ENCODE data around the gene RAB3C. TPM values are rescaled to one million over a fixed set of nuclear protein-coding genes. Genes with fewer than 3 reads are reported as not detected.

Gene RAB3C
- polyA plus RNA-seq, 1 experiment = not detected

DNA sequence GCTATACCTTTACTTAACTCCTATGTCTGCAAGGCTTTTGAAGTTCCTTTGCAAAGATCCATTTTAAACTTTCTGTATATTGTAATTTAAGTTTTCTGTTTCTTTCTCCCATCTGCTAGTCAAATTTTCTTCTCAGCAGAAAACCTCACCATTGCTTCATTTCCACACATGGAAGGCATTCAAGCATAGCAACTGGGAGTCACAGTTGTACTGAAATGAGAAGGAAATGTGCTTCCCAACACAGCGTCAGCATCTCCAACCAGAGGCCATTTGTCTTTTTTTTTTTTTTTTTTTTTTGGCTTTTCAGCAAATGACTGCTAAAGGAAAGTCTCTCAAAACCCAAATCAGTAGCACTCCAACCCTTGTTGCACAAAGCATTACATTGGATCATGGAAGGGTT is 92.5 kb downstream of the RAB3C start:
- TF ChIP-seq, protein P1, sequence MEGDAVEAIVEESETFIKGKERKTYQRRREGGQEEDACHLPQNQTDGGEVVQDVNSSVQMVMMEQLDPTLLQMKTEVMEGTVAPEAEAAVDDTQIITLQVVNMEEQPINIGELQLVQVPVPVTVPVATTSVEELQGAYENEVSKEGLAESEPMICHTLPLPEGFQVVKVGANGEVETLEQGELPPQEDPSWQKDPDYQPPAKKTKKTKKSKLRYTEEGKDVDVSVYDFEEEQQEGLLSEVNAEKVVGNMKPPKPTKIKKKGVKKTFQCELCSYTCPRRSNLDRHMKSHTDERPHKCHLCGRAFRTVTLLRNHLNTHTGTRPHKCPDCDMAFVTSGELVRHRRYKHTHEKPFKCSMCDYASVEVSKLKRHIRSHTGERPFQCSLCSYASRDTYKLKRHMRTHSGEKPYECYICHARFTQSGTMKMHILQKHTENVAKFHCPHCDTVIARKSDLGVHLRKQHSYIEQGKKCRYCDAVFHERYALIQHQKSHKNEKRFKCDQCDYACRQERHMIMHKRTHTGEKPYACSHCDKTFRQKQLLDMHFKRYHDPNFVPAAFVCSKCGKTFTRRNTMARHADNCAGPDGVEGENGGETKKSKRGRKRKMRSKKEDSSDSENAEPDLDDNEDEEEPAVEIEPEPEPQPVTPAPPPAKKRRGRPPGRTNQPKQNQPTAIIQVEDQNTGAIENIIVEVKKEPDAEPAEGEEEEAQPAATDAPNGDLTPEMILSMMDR (IDR thresholded peaks at IDR 0.05; ENCODE audit: low read depth, low read length) = no peak
- Histone ChIP-seq H3K4me3 (ENCODE audit: low read depth, low read length) (no peak overlapping the region), H3K9me3 (ENCODE audit: control insufficient read depth, insufficient read depth, low read length) (no peaks in the 10 kb centered on the region), H3K27me3 (ENCODE audit: control insufficient read depth, insufficient read depth, low read length) (no peaks in the 10 kb centered on the region), H3K27ac (ENCODE audit: low read depth, low read length) (no peak overlapping the region)
- POLR2A ChIA-PET = no interaction called here
- no peak for DNase-seq (ENCODE audit: low read depth, low spot score)
- CTCF ChIA-PET = no interaction called here

DNA sequence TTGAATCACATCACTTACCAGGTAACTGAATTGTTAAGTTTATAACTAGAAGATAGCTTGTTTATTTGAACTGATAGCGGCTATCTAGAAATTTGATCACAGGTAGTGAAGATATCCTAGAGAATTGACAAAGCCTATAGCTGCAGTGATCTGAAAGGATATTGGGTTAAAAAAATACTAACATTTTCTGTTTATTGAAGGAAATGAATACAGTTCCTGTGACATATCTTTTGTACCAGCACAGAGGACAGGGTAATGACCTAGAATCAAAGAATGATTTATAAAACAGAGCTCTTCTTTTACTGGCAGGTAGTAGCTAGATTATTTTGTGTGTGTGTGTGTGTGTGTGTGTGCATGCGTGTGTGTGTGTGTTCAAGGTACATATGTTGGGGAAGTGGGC is 94.8 kb downstream of the RAB3C start:
- CTCF ChIA-PET = no interaction called here
- no peak overlapping the region for H3K4me3 ChIP-seq (ENCODE audit: low read depth, low read length)
- no peaks in the 10 kb centered on the region for H3K27me3 ChIP-seq (ENCODE audit: control insufficient read depth, insufficient read depth, low read length)
- TF ChIP-seq, protein P1 (IDR thresholded peaks at IDR 0.05; ENCODE audit: low read depth, low read length) = no peak
- H3K9me3 ChIP-seq (ENCODE audit: control insufficient read depth, insufficient read depth, low read length) = no peaks in the 10 kb centered on the region
- H3K27ac ChIP-seq (ENCODE audit: low read depth, low read length) = no peak overlapping the region
- no peak for DNase-seq (ENCODE audit: low read depth, low spot score)
- POLR2A ChIA-PET = no interaction called here

DNA sequence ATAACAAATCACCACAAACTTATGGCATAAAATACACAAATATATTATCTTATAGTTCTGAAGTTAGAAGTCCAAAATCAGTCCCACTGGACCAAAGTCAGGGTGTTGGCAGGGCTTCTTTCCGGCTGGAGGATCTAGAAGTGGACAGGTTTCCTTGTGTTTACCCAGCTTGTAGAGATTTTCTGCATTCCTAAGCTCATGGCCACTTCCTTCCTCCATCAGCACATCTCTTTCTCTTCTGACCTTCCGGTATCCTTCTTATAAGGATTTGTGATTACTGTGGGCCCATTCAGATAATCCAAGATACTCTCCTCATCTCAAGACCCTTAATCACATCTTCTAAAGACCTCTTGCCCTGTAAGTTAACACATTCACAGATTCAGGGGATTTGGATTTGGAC is 97.6 kb downstream of the RAB3C start:
- TF ChIP-seq, protein P1 (IDR thresholded peaks at IDR 0.05; ENCODE audit: low read depth, low read length) = no peak
- CTCF ChIA-PET = no interaction called here
- no peak for DNase-seq (ENCODE audit: low read depth, low spot score)
- Histone ChIP-seq H3K27me3 (ENCODE audit: control insufficient read depth, insufficient read depth, low read length) (no peaks in the 10 kb centered on the region), H3K4me3 (ENCODE audit: low read depth, low read length) (no peak overlapping the region), H3K27ac (ENCODE audit: low read depth, low read length) (no peak overlapping the region), H3K9me3 (ENCODE audit: control insufficient read depth, insufficient read depth, low read length) (no peaks in the 10 kb centered on the region)
- POLR2A ChIA-PET = no interaction called here

DNA sequence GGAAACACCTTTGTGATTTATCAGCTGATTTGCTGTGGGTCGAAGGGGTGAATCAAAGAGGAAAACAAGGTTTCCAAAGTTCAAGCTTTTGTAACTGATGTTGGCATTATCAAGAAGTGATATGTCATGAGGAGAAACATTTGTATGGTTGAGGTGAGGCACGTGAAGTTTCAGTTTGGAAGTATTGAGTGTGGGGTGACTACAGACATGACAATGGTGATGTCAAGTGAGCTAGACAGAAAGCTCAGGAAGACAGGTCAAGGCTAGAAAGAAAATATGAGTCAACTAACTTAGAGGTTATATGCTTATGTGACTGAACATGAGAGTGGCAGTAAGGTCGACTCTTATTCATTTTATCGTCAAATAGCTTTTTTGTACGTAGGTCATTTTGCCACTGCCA is 99.1 kb downstream of the RAB3C start:
- H3K9me3 ChIP-seq (ENCODE audit: control insufficient read depth, insufficient read depth, low read length) = no peaks in the 10 kb centered on the region
- ChIA-PET POLR2A (no interaction called here), CTCF (interaction anchor here (0.5 kb wide), 1 partner anchor 1116 kb away, joined by 4 read pairs; no protein-coding TSS in a partner anchor)
- no peak for DNase-seq (ENCODE audit: low read depth, low spot score)
- H3K27me3 ChIP-seq (ENCODE audit: control insufficient read depth, insufficient read depth, low read length) = no peaks in the 10 kb centered on the region
- H3K27ac ChIP-seq (ENCODE audit: low read depth, low read length) = no peak overlapping the region
- H3K4me3 ChIP-seq (ENCODE audit: low read depth, low read length) = no peak overlapping the region
- TF ChIP-seq, protein P1 (IDR thresholded peaks at IDR 0.05; ENCODE audit: low read depth, low read length) = no peak

DNA sequence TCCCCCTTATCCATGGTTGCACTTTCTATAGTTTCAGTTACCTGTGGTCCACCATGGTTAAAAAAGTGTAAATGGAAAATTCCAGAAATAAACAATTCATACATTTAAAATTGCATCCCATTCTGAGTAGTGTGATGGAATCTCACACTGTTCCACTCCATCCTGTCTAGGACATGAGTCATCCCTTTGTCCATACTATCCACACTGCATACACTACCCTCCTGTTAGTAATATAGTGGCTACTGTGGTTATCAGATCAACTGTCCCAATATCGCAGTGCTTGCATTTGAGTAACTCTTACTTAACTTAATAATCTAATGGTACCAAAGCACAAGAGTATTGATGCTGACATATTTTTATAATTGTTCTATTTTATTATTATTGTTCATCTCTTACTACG is 100.7 kb downstream of the RAB3C start:
- ChIA-PET CTCF (no interaction called here), POLR2A (no interaction called here)
- DNase-seq (ENCODE audit: low read depth, low spot score) = no peak
- no peak overlapping the region for H3K27ac ChIP-seq (ENCODE audit: low read depth, low read length)
- H3K9me3 ChIP-seq (ENCODE audit: control insufficient read depth, insufficient read depth, low read length) = no peaks in the 10 kb centered on the region
- TF ChIP-seq, protein P1 (IDR thresholded peaks at IDR 0.05; ENCODE audit: low read depth, low read length) = no peak
- H3K27me3 ChIP-seq (ENCODE audit: control insufficient read depth, insufficient read depth, low read length) = no peaks in the 10 kb centered on the region
- H3K4me3 ChIP-seq (ENCODE audit: low read depth, low read length) = no peak overlapping the region
